Lung (tissue), 12 donors: ENCODE measurements around the gene RPS2. TPM values are rescaled to one million over a fixed set of nuclear protein-coding genes. Genes with fewer than 3 reads are reported as not detected.

ENCODE experiments used
- ATAC-seq: fragments of 200-7000 bp; cut with Tn5 transposase; one replicate; pipeline ENCODE4 v1.9.1; 2020; ENCODE audit warnings: moderate number of reproducible peaks; ENCODE audit not compliant: insufficient read depth, low FRiP score
- DNase-seq, 3 donors: peaks; one replicate each; pipeline ENCODE4 v3.0.0-alpha.2; 2013 to 2017
- H3K27ac ChIP-seq, 2 donors: one replicate each; pipeline ENCODE4 v1.5.1; 2013; ENCODE audit warnings: mild to moderate bottlenecking in 2 of 2, moderate library complexity in 2 of 2, control low read depth in 1 of 2, inconsistent platforms in 1 of 2, low read depth in 1 of 2, low read length in 1 of 2
- H3K27me3 ChIP-seq, 3 donors: one replicate each; pipeline ENCODE4 v1.5.1; 2013; ENCODE audit warnings: low read length in 2 of 3; ENCODE audit not compliant: control insufficient read depth in 3 of 3, insufficient read depth in 3 of 3
- H3K36me3 ChIP-seq, 4 donors: one replicate each; pipeline ENCODE4 v1.5.1; 2013; ENCODE audit warnings: low read length in 4 of 4, mild to moderate bottlenecking in 1 of 4, moderate library complexity in 1 of 4; ENCODE audit not compliant: control insufficient read depth in 4 of 4, insufficient read depth in 4 of 4
- H3K4me1 ChIP-seq, 5 donors: one replicate each; pipeline ENCODE4 v1.5.1; 2013; ENCODE audit warnings: low read length in 5 of 5, mild to moderate bottlenecking in 2 of 5, moderate library complexity in 1 of 5; ENCODE audit not compliant: control insufficient read depth in 5 of 5, insufficient read depth in 5 of 5
- H3K4me3 ChIP-seq: one replicate; pipeline ENCODE4 v1.5.1; 2013; ENCODE audit warnings: mild to moderate bottlenecking, control low read depth, moderate library complexity
- H3K9ac ChIP-seq, 2 donors: one replicate each; pipeline ENCODE4 v1.5.1; 2013; ENCODE audit warnings: low read length in 2 of 2, control low read depth in 1 of 2; ENCODE audit not compliant: insufficient read depth in 1 of 2
- H3K9me3 ChIP-seq, 4 donors: one replicate each; pipeline ENCODE4 v1.5.1; 2013; ENCODE audit warnings: low read length in 3 of 4, mild to moderate bottlenecking in 1 of 4, moderate library complexity in 1 of 4; ENCODE audit not compliant: control insufficient read depth in 4 of 4, insufficient read depth in 3 of 4
- CTCF ChIP-seq: IDR thresholded peaks from 2 replicates; pipeline ENCODE4 v1.5.1; 2012; ENCODE audit warnings: mild to moderate bottlenecking; ENCODE audit errors: control extremely low read depth, extremely low read depth
- WGBS, 2 donors: extraction: QIAGEN DNeasy Blood & Tissue Kit; methylation state at CpG; one replicate each; pipeline ENCODE4 v1.1.7; 2013; 5-methylcytosine and 5-hydroxymethylcytosine counted together
- polyA plus RNA-seq, 2 donors: library from polyadenylated mRNA; stranded (reverse); fragments of 200-250 nt; gene quantifications; one replicate each; pipeline ENCODE4 v1.2.1, GENCODE V29; 2013
- total RNA-seq, 2 donors: library from RNA; depleted of rRNA in 1 of 2; stranded (reverse); fragments of >200 nt in 1 of 2; gene quantifications; one replicate each; pipeline ENCODE4 v1.2.1, GENCODE V29; 2014 to 2021
- donor health status: control.
- donor health status: control.
- donor health status: Bipolar disorder and iron deficiency.
- donor health status: healthy.
- donor health status: DM: yes; HTN: yes; CAD: no.

The RPS2 gene
- total and polyA plus RNA-seq, 4 donors, result 1,331 to 5,214 (median 2,779) TPM

GRCh38 chr16:1998360-1998835 is 33.8 kb upstream of the RPS2 start:
- Histone ChIP-seq H3K27me3 (no peaks in the 10 kb centered on the region), H3K36me3 (peaks cover 2 to 56% (median 26%) of the 10 kb centered on the region in 4 donors), H3K4me1 (no peaks in the 10 kb centered on the region), H3K4me3 (no peak overlapping the region), H3K9me3 (no peaks in the 10 kb centered on the region), H3K9ac (no peak overlapping the region), H3K27ac (peak overlapping the region in 1 of 2 donors; percentile 20)
- WGBS, 2 donors, result 90 to 97% methylated on average over 27 of the region's 27 CpGs
- no peak for DNase-seq
- ATAC-seq, result no peak
- no peak for TF ChIP-seq CTCF

GRCh38 chr16:1997494-1998359 is 33.1 kb upstream of the RPS2 start:
- Histone ChIP-seq H3K27me3 (peaks cover 0 to 4% (median 0%) of the 10 kb centered on the region in 3 donors), H3K9me3 (no peaks in the 10 kb centered on the region), H3K4me3 (no peak overlapping the region), H3K9ac (no peak overlapping the region), H3K36me3 (peaks cover 2 to 50% (median 22%) of the 10 kb centered on the region in 4 donors), H3K4me1 (no peaks in the 10 kb centered on the region), H3K27ac (peak overlapping the region in 1 of 2 donors; percentile 20)
- ATAC-seq (peak; percentile 20), DNase-seq (peak in 2 of 3 donors; percentile 33 to 52)
- no peak for TF ChIP-seq CTCF
- WGBS, 2 donors, result 83 to 87% methylated on average over 26 of the region's 26 CpGs

GRCh38 chr16:1993731-1994131 is 29.1 kb upstream of the RPS2 start:
- no peak for ATAC-seq
- 50 to 57% methylated on average over 2 of the region's 2 CpGs for WGBS, 2 donors
- Histone ChIP-seq H3K9me3 (no peaks in the 10 kb centered on the region), H3K9ac (no peak overlapping the region), H3K36me3 (peaks cover 0 to 12% (median 7%) of the 10 kb centered on the region in 4 donors), H3K27ac (no peak overlapping the region), H3K4me3 (no peak overlapping the region), H3K4me1 (peaks cover 0 to 7% (median 6%) of the 10 kb centered on the region in 5 donors), H3K27me3 (peaks cover 0 to 27% (median 24%) of the 10 kb centered on the region in 3 donors)
- no peak for TF ChIP-seq CTCF
- DNase-seq, result no peak
